MG63 (cell line): Measurements from ENCODE around the gene KPNB1. TPM values are rescaled to one million over a fixed set of nuclear protein-coding genes. Genes with fewer than 3 reads are reported as not detected.

ENCODE experiments used
- DNase-seq: peaks from one replicate; pipeline ENCODE4 v3.0.0-alpha.2; 2020
- H3K27me3 ChIP-seq: fragments of 250-450 bp; sonication (Bioruptor Pico); 2 replicates; pipeline ENCODE4 v1.5.1; 2020; ENCODE audit warnings: mild to moderate bottlenecking, moderate library complexity
- H3K36me3 ChIP-seq: fragments of 250-450 bp; sonication (Bioruptor Pico); 2 replicates; pipeline ENCODE4 v1.5.1; 2020; ENCODE audit warnings: mild to moderate bottlenecking, moderate library complexity
- H3K4me3 ChIP-seq: fragments of 250-450 bp; sonication (Bioruptor Pico); 2 replicates; pipeline ENCODE4 v1.5.1; 2020; ENCODE audit warnings: mild to moderate bottlenecking, moderate library complexity
- H3K9me3 ChIP-seq: fragments of 250-450 bp; sonication (Bioruptor Pico); 2 replicates; pipeline ENCODE4 v1.5.1; 2020; ENCODE audit warnings: mild to moderate bottlenecking, moderate library complexity
- total RNA-seq: library from RNA; depleted of rRNA; stranded (reverse); fragments of >200 nt; shearing (Covaris generic); gene quantifications from 2 replicates; pipeline ENCODE4 v1.2.3, GENCODE V29; 2014; ENCODE audit warnings: low replicate concordance

Gene KPNB1
- total RNA-seq, 1 experiment from 2014 or later, result 291 TPM

- H3K27me3 ChIP-seq, result peaks cover 7% of the 10 kb centered on the region
These were observed 62.8 kb downstream of the KPNB1 start for GRCh38 chr17:47712330-47713023.

GRCh38 chr17:47713980-47714700 is 64.4 kb downstream of the KPNB1 start:
- no peak for DNase-seq
- no peaks in the 10 kb centered on the region for H3K9me3 ChIP-seq
- H3K27me3 ChIP-seq, result peaks cover 7% of the 10 kb centered on the region
- H3K4me3 ChIP-seq, result no peak overlapping the region
- no peaks in the 10 kb centered on the region for H3K36me3 ChIP-seq

More at GRCh38 chr17:47712330-47713023, 62.8 kb downstream of the KPNB1 start:
- Histone ChIP-seq H3K36me3 (no peaks in the 10 kb centered on the region), H3K4me3 (no peak overlapping the region), H3K9me3 (no peaks in the 10 kb centered on the region)
- no peak for DNase-seq

GRCh38 chr17:47714773-47715396 is 65.2 kb downstream of the KPNB1 start:
- Histone ChIP-seq H3K27me3 (peaks cover 7% of the 10 kb centered on the region), H3K36me3 (no peaks in the 10 kb centered on the region), H3K9me3 (no peaks in the 10 kb centered on the region), H3K4me3 (no peak overlapping the region)
- no peak for DNase-seq

GRCh38 chr17:47715669-47716325 is 66.1 kb downstream of the KPNB1 start:
- Histone ChIP-seq H3K36me3 (no peaks in the 10 kb centered on the region), H3K27me3 (peaks cover 7% of the 10 kb centered on the region), H3K9me3 (no peaks in the 10 kb centered on the region), H3K4me3 (no peak overlapping the region)
- DNase-seq, result no peak

GRCh38 chr17:47716375-47716774 is 66.7 kb downstream of the KPNB1 start:
- Histone ChIP-seq H3K9me3 (no peaks in the 10 kb centered on the region), H3K27me3 (peaks cover 7% of the 10 kb centered on the region), H3K36me3 (no peaks in the 10 kb centered on the region), H3K4me3 (no peak overlapping the region)
- DNase-seq, result no peak

GRCh38 chr17:47717261-47717697 is 67.6 kb downstream of the KPNB1 start:
- peaks cover 7% of the 10 kb centered on the region for H3K27me3 ChIP-seq
- H3K9me3 ChIP-seq, result no peaks in the 10 kb centered on the region
- no peak for DNase-seq
- H3K4me3 ChIP-seq, result no peak overlapping the region
- no peaks in the 10 kb centered on the region for H3K36me3 ChIP-seq

- peaks cover 6% of the 10 kb centered on the region for H3K27me3 ChIP-seq
- DNase-seq, result no peak
- no peaks in the 10 kb centered on the region for H3K9me3 ChIP-seq
- H3K4me3 ChIP-seq, result no peak overlapping the region
- H3K36me3 ChIP-seq, result no peaks in the 10 kb centered on the region
These were observed 68.4 kb downstream of the KPNB1 start for GRCh38 chr17:47717979-47718621.

GRCh38 chr17:47718634-47719405 is 69.1 kb downstream of the KPNB1 start:
- no peaks in the 10 kb centered on the region for H3K9me3 ChIP-seq
- peaks cover 2% of the 10 kb centered on the region; the same call in 1 of the 2 replicates for H3K27me3 ChIP-seq
- DNase-seq, result no peak
- H3K36me3 ChIP-seq, result no peaks in the 10 kb centered on the region
- H3K4me3 ChIP-seq, result no peak overlapping the region

- H3K27me3 ChIP-seq, result no peaks in the 10 kb centered on the region; the same call in 1 of the 2 replicates
These were observed 69.9 kb downstream of the KPNB1 start for GRCh38 chr17:47719411-47720152.

GRCh38 chr17:47720196-47720595 is 70.5 kb downstream of the KPNB1 start:
- Histone ChIP-seq H3K36me3 (no peaks in the 10 kb centered on the region), H3K4me3 (no peak overlapping the region), H3K9me3 (no peaks in the 10 kb centered on the region), H3K27me3 (no peaks in the 10 kb centered on the region; the same call in 1 of the 2 replicates)
- no peak for DNase-seq

More at GRCh38 chr17:47719411-47720152, 69.9 kb downstream of the KPNB1 start:
- DNase-seq, result peak; percentile 80
- no peaks in the 10 kb centered on the region for H3K9me3 ChIP-seq
- no peak overlapping the region for H3K4me3 ChIP-seq
- H3K36me3 ChIP-seq, result no peaks in the 10 kb centered on the region

- peak; percentile 26 for DNase-seq
- no peaks in the 10 kb centered on the region; the same call in 1 of the 2 replicates for H3K27me3 ChIP-seq
- no peaks in the 10 kb centered on the region for H3K36me3 ChIP-seq
- H3K9me3 ChIP-seq, result no peaks in the 10 kb centered on the region
- no peak overlapping the region for H3K4me3 ChIP-seq
These were observed 71.2 kb downstream of the KPNB1 start for GRCh38 chr17:47720754-47721533.

GRCh38 chr17:47721725-47722124 is 72.0 kb downstream of the KPNB1 start:
- Histone ChIP-seq H3K9me3 (no peaks in the 10 kb centered on the region), H3K27me3 (no peaks in the 10 kb centered on the region; the same call in 1 of the 2 replicates), H3K36me3 (no peaks in the 10 kb centered on the region), H3K4me3 (no peak overlapping the region)
- no peak for DNase-seq

- Histone ChIP-seq H3K36me3 (no peaks in the 10 kb centered on the region), H3K27me3 (no peaks in the 10 kb centered on the region; the same call in 1 of the 2 replicates)
- DNase-seq, result no peak
These were observed 75.0 kb downstream of the KPNB1 start for GRCh38 chr17:47724705-47725104.

GRCh38 chr17:47725446-47726111 is 75.9 kb downstream of the KPNB1 start:
- no peaks in the 10 kb centered on the region for H3K36me3 ChIP-seq
- H3K27me3 ChIP-seq, result no peaks in the 10 kb centered on the region; the same call in 1 of the 2 replicates
- no peaks in the 10 kb centered on the region for H3K9me3 ChIP-seq
- no peak for DNase-seq
- H3K4me3 ChIP-seq, result no peak overlapping the region

More at GRCh38 chr17:47724705-47725104, 75.0 kb downstream of the KPNB1 start:
- Histone ChIP-seq H3K9me3 (no peaks in the 10 kb centered on the region), H3K4me3 (no peak overlapping the region)
